NB4 (cell line): Measurements from ENCODE around the gene FYCO1.

Experiments used
- MYC ChIP-seq: IDR thresholded peaks from 2 replicates; pipeline ENCODE4 v1.6.1; 2011; ENCODE audit warnings: low read depth, low read length
- POLR2A ChIP-seq: IDR thresholded peaks from 2 replicates; pipeline ENCODE4 v1.6.1; 2011; ENCODE audit warnings: mild to moderate bottlenecking; ENCODE audit not compliant: insufficient read length; ENCODE audit errors: extremely low read depth
- TF ChIP-seq, protein P1 (sequence below): IDR thresholded peaks from one replicate; pipeline ENCODE4 v1.5.1; 2012; ENCODE audit warnings: low read depth, low read length
- TF ChIP-seq, protein P2 (sequence below): IDR thresholded peaks from 2 replicates; pipeline ENCODE4 v1.6.1; 2011; ENCODE audit warnings: low read depth, low read length

DNA sequence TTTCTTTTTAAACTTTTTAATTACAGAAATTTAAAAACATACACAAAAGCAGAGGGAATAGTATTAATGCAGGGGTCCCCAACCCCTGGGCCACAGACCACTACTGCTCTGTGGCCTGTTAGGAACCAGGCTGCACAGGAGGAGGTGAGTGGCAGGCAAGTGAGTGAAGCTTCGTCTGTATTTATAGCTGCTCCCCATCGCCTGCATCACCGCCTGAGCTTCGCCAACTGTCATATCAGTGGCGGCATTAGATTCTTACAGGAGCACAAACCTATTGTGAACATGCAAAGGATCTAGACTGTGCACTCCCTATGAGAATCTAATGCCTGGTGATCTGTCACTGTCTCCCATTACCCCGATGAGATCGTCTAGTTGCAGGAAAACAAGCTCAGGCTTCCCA, 86.9 kb downstream of the FYCO1 start:
- TF ChIP-seq POLR2A (no peak), MYC (no peak)
- TF ChIP-seq, protein P1, sequence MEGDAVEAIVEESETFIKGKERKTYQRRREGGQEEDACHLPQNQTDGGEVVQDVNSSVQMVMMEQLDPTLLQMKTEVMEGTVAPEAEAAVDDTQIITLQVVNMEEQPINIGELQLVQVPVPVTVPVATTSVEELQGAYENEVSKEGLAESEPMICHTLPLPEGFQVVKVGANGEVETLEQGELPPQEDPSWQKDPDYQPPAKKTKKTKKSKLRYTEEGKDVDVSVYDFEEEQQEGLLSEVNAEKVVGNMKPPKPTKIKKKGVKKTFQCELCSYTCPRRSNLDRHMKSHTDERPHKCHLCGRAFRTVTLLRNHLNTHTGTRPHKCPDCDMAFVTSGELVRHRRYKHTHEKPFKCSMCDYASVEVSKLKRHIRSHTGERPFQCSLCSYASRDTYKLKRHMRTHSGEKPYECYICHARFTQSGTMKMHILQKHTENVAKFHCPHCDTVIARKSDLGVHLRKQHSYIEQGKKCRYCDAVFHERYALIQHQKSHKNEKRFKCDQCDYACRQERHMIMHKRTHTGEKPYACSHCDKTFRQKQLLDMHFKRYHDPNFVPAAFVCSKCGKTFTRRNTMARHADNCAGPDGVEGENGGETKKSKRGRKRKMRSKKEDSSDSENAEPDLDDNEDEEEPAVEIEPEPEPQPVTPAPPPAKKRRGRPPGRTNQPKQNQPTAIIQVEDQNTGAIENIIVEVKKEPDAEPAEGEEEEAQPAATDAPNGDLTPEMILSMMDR = no peak
- TF ChIP-seq, protein P2, sequence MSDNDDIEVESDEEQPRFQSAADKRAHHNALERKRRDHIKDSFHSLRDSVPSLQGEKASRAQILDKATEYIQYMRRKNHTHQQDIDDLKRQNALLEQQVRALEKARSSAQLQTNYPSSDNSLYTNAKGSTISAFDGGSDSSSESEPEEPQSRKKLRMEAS = no peak
